HG02981 (cell line): Measurements from ENCODE around the gene STIL.
"Not testable (repeated sequence)": the region's sequence is repeated elsewhere in the genome, so short reads cannot be mapped to it uniquely, and the experiment has no call there.

Experiments used
- ATAC-seq: cut with Tn5 transposase; IDR thresholded peaks from one replicate; pipeline ENCODE4 v1.9.1; 2021; ENCODE audit warnings: mild to moderate bottlenecking, moderate library complexity; ENCODE audit not compliant: unreplicated experiment

STIL gene

GRCh38 chr1:47223174-47223920, 90.6 kb downstream of the STIL start:
- no peak for ATAC-seq

- ATAC-seq: no peak
Measured at GRCh38 chr1:47222476-47222875, 91.5 kb downstream of the STIL start.

DNA sequence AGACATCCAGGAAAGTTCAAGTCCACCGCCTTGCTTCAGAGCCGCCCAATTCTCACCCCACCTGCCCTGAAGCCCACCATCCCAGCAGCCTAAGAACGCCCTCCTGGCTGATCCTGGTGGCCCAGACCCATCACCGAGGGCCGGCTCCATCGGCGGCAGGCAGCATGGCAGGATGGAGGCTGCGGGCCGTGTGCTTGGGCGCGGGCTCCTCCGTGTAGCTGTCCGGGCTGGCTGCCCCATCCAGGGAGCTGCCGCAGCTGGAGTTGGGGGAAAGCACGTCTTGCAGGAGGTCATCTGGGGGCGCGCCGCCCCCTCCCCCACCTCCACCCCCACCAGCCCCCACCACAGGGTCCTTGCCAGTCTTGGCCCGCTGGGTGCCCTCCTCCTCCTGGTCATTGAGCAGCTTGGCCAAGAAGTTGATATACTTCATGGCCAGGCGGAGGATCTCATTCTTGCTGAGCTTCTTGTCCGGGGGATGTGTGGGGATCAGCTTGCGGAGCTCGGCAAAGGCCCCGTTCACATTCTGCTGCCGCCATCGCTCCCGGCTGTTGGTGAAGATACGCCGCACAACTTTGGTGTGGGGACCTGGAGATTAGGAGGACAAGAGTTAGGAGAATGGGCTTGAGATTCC, 94.2 kb downstream of the STIL start:
- ATAC-seq: no peak

- ATAC-seq: no peak
Measured at GRCh38 chr1:47219001-47219400, 94.9 kb downstream of the STIL start.

GRCh38 chr1:47216278-47217059, 97.5 kb downstream of the STIL start:
- ATAC-seq: no peak

DNA sequence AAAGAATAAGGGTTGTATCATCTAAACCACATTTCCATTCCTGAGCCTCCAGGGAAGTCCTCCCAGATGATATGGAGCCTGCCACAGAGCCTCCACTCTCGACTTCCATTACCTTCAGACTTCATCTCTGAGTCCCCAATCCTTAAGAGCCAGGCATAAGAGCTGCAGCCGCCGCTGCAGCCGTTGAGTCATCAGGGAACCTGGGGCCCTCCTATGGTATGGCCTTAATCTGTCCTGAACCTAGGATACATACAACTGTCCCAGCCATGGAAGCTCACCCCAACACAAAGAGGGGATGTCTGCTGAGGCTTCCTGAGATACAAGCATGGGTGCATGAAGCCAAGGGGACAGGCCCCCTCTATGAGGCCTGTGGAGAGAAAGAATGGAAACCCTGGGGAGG, 98.2 kb downstream of the STIL start:
- no peak for ATAC-seq

- ATAC-seq: no peak
Measured at GRCh38 chr1:47214549-47214948, 99.4 kb downstream of the STIL start.

GRCh38 chr1:47213230-47213963, 100.5 kb downstream of the STIL start:
- ATAC-seq: no peak

DNA sequence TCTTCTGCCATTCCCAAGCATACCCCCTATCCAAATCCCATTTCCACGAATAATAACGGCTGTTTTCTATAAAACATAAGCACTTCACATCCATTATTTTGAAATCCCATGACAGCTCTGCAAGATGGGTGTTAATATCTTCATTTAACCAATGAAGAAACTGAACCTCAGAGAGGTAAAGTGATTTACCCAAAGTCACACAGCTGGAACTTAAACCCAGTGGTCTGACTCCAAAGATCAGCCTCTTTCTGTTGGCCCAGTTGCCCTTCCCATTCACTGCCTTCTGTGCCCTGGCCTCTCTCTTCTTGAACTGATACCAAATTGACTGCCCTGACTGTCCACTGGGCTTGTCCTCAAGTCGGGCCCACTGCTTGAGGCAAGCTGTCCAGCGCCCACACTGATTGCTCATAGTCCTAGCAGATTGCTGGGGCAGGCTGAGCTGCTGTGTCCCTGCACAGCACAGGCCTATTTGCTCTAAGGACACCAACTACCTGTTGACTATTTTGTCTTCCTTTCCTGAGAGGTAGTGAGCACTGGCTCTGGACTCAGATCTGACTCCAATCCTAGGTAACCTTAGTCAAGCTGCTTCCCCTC, 101.2 kb downstream of the STIL start:
- no peak for ATAC-seq

GRCh38 chr1:47211796-47212269, 102.1 kb downstream of the STIL start:
- ATAC-seq: no peak

GRCh38 chr1:47210666-47211065, 103.3 kb downstream of the STIL start:
- no peak for ATAC-seq

- no peak for ATAC-seq
Measured at GRCh38 chr1:47209725-47210325, 104.1 kb downstream of the STIL start.

- no peak for ATAC-seq
Measured at GRCh38 chr1:47209091-47209490, 104.9 kb downstream of the STIL start.

DNA sequence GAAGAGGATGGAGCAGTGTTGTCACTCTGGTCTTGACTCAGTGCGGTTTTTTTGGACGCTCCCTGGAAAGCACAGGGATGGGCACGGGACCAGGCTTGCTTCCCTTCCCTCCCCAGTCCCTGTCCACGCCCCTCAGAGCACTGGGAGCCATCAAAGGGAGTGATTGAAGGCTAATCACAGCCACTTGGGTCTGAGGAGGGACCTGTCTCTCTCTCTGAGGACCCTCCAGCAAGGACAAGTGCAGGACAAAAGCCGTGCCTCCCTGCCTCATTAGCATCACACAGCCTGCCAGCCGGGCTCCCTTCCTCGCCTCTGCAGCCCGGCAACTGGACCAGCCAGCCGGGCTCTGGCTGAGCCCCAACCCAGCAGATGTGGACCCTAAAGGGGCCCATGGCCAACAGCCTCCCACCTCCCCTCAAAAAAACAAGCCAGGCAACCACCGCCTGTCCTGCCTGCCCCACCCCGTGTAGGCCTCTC, 105.5 kb downstream of the STIL start:
- ATAC-seq: no peak

GRCh38 chr1:47207803-47208373, 106.1 kb downstream of the STIL start:
- no peak for ATAC-seq

GRCh38 chr1:47205918-47206317, 108.0 kb downstream of the STIL start:
- no peak for ATAC-seq

- ATAC-seq: not testable (repeated sequence)
Measured at GRCh38 chr1:47203504-47203903, 110.4 kb downstream of the STIL start.

GRCh38 chr1:47201179-47201578, 112.8 kb downstream of the STIL start:
- ATAC-seq: no peak
